HepG2 (cell line): ENCODE results near the gene HPCAL1.

ENCODE experiments used
- ARNT ChIP-seq: fragments of 450-650 bp; IDR thresholded peaks from 2 replicates; pipeline ENCODE4 v1.6.1; 2017
- CTCF ChIP-seq: sonication (generic); formaldehyde crosslinking; IDR thresholded peaks from 2 replicates; pipeline ENCODE4 v1.5.0; 2020; ENCODE audit warnings: mild to moderate bottlenecking, missing genetic modification reagents, moderate library complexity
- ELF4 ChIP-seq: sonication (generic); formaldehyde crosslinking; IDR thresholded peaks from 2 replicates; pipeline ENCODE4 v1.5.0; 2020; ENCODE audit warnings: missing genetic modification reagents, mild to moderate bottlenecking, moderate library complexity, borderline replicate concordance
- FOXO4 ChIP-seq: sonication (generic); formaldehyde crosslinking; conservative IDR thresholded peaks from 2 replicates; pipeline ENCODE4 v1.8.1; 2023; ENCODE audit warnings: missing genetic modification reagents
- MAFF ChIP-seq: IDR thresholded peaks from 2 replicates; pipeline ENCODE4 v1.6.1; 2011; ENCODE audit warnings: low read depth, low read length, improper control_type of control experiment
- MAZ ChIP-seq, 2 experiments: sonication (generic) in 1 of 2; formaldehyde crosslinking in 1 of 2; IDR thresholded peaks; 2 replicates each; pipeline versions ENCODE4 v1.5.0 to v1.6.1; 2012 to 2020; ENCODE audit warnings: low read depth in 2 of 2, mild to moderate bottlenecking in 2 of 2, borderline replicate concordance in 1 of 2, improper control_type of control experiment in 1 of 2, low read length in 1 of 2, missing genetic modification reagents in 1 of 2, moderate library complexity in 1 of 2
- NFE2 ChIP-seq: sonication (generic); formaldehyde crosslinking; IDR thresholded peaks from 2 replicates; pipeline ENCODE4 v1.4.0; 2020; ENCODE audit warnings: missing genetic modification reagents
- PCBP2 ChIP-seq: fragments of 200-400 bp; formaldehyde crosslinking; optimal IDR thresholded peaks from 2 replicates; pipeline ENCODE3; 2018; ENCODE audit warnings: low read length, low read depth; ENCODE audit not compliant: poor library complexity, severe bottlenecking
- SIN3A ChIP-seq: IDR thresholded peaks from 2 replicates; pipeline ENCODE4 v1.6.1; 2011; ENCODE audit warnings: low read depth, mild to moderate bottlenecking, control low read depth, low read length, borderline replicate concordance
- TCF7 ChIP-seq: sonication (generic); IDR thresholded peaks from 2 replicates; pipeline ENCODE4 v1.6.1; 2016; ENCODE audit warnings: antibody characterized with exemption, low read depth
- TP53 ChIP-seq: sonication (generic); formaldehyde crosslinking; conservative IDR thresholded peaks from 2 replicates; pipeline ENCODE4 v1.4.0; 2020; ENCODE audit warnings: missing genetic modification reagents
- ZNF232 ChIP-seq: sonication (generic); formaldehyde crosslinking; IDR thresholded peaks from 2 replicates; pipeline ENCODE4 v1.4.0; 2020; ENCODE audit warnings: missing genetic modification reagents, borderline replicate concordance
- ZNF274 ChIP-seq: sonication (generic); formaldehyde crosslinking; IDR thresholded peaks from 2 replicates; pipeline ENCODE4 v1.5.1; 2020; ENCODE audit warnings: mild to moderate bottlenecking, missing genetic modification reagents
- ZNF362 ChIP-seq: sonication (generic); formaldehyde crosslinking; IDR thresholded peaks from 2 replicates; pipeline ENCODE4 v1.4.0; 2020; ENCODE audit warnings: missing genetic modification reagents, mild to moderate bottlenecking, borderline replicate concordance

GRCh38 chr2:10428924-10429323, 126.2 kb downstream of the HPCAL1 start:
- no peak for TF ChIP-seq ELF4 (CRISPR knock-in tag)
- TF ChIP-seq TP53 (CRISPR knock-in tag): no peak
- TF ChIP-seq TCF7: no peak
- TF ChIP-seq ARNT: no peak
- TF ChIP-seq ZNF362 (CRISPR knock-in tag): no peak
- no peak for TF ChIP-seq MAFF
- TF ChIP-seq CTCF (CRISPR knock-in tag): no peak
- TF ChIP-seq PCBP2: no peak
- TF ChIP-seq ZNF274 (CRISPR knock-in tag): no peak
- TF ChIP-seq ZNF232 (CRISPR knock-in tag): no peak
- TF ChIP-seq NFE2: no peak
- TF ChIP-seq FOXO4 (CRISPR knock-in tag): no peak
- TF ChIP-seq MAZ (IDR thresholded peaks at IDR 0.05; ENCODE audit: borderline replicate concordance, low read depth, low read length): no peak
- TF ChIP-seq MAZ (CRISPR knock-in tag; IDR thresholded peaks at IDR 0.05; ENCODE audit: low read depth): no peak
- no peak for TF ChIP-seq SIN3A
